Trophoblast cell (in vitro differentiated cells and primary cell): Measurements from ENCODE around the gene TMEM242.

ENCODE experiments used
- DNase-seq, 2 donors: peaks; one replicate each; pipeline ENCODE4 v3.0.0-alpha.2; 2016
- H2AFZ ChIP-seq: 2 replicates; pipeline ENCODE4 v1.6.1; 2013; ENCODE audit warnings: low read length, moderate library complexity, mild to moderate bottlenecking; ENCODE audit not compliant: insufficient read depth, poor library complexity
- H2AK5ac ChIP-seq: 2 replicates; pipeline ENCODE4 v1.6.1; 2013; ENCODE audit warnings: mild to moderate bottlenecking, low read length
- H2BK120ac ChIP-seq: 2 replicates; pipeline ENCODE4 v1.6.1; 2013; ENCODE audit warnings: low read length, mild to moderate bottlenecking, moderate library complexity; ENCODE audit not compliant: insufficient read depth, poor library complexity
- H2BK12ac ChIP-seq: 2 replicates; pipeline ENCODE4 v1.6.1; 2013; ENCODE audit warnings: mild to moderate bottlenecking, low read length, moderate library complexity
- H2BK5ac ChIP-seq: 2 replicates; pipeline ENCODE4 v1.6.1; 2013; ENCODE audit warnings: low read length, low read depth, moderate library complexity, mild to moderate bottlenecking; ENCODE audit not compliant: poor library complexity
- H3K14ac ChIP-seq: 2 replicates; pipeline ENCODE4 v1.6.1; 2013; ENCODE audit warnings: mild to moderate bottlenecking, low read length
- H3K18ac ChIP-seq: 2 replicates; pipeline ENCODE4 v1.6.1; 2013; ENCODE audit warnings: mild to moderate bottlenecking, low read length
- H3K23ac ChIP-seq: 2 replicates; pipeline ENCODE4 v1.6.1; 2013; ENCODE audit warnings: low read length
- H3K27ac ChIP-seq: 2 replicates; pipeline ENCODE4 v1.5.1; 2013; ENCODE audit warnings: low read depth, mild to moderate bottlenecking, inconsistent platforms, low read length, moderate library complexity
- H3K27me3 ChIP-seq: 2 replicates; pipeline ENCODE4 v1.6.1; 2013; ENCODE audit warnings: inconsistent platforms, mild to moderate bottlenecking, low read length, moderate library complexity; ENCODE audit not compliant: insufficient read depth
- H3K36me3 ChIP-seq, 2 experiments: 1 replicate in 1 of 2; 2 replicates in 1 of 2; pipeline ENCODE4 v1.6.1; 2013; ENCODE audit warnings: low read length in 2 of 2, mild to moderate bottlenecking in 2 of 2, moderate library complexity in 1 of 2; ENCODE audit not compliant: insufficient read depth in 2 of 2, control insufficient read depth in 1 of 2
- H3K4ac ChIP-seq: 2 replicates; pipeline ENCODE4 v1.6.1; 2013; ENCODE audit warnings: low read depth, mild to moderate bottlenecking, low read length, moderate library complexity
- H3K4me1 ChIP-seq, 2 experiments: 1 replicate in 1 of 2; 2 replicates in 1 of 2; pipeline ENCODE4 v1.6.1; 2013; ENCODE audit warnings: low read length in 2 of 2, mild to moderate bottlenecking in 2 of 2, moderate library complexity in 1 of 2; ENCODE audit not compliant: insufficient read depth in 2 of 2, control insufficient read depth in 1 of 2
- H3K4me2 ChIP-seq: 2 replicates; pipeline ENCODE4 v1.6.1; 2013; ENCODE audit warnings: inconsistent platforms, mild to moderate bottlenecking, low read length, moderate library complexity
- H3K4me3 ChIP-seq: 2 replicates; pipeline ENCODE4 v1.5.1; 2013; ENCODE audit warnings: mild to moderate bottlenecking, low read depth, low read length, inconsistent platforms
- H3K79me1 ChIP-seq: one replicate; pipeline ENCODE4 v1.6.1; 2013; ENCODE audit warnings: low read length
- H3K79me2 ChIP-seq: 2 replicates; pipeline ENCODE4 v1.6.1; 2013; ENCODE audit warnings: low read length, mild to moderate bottlenecking; ENCODE audit not compliant: control insufficient read depth, insufficient read depth, poor library complexity
- H3K9ac ChIP-seq: 2 replicates; pipeline ENCODE4 v1.6.1; 2013; ENCODE audit warnings: mild to moderate bottlenecking, low read length
- H3K9me3 ChIP-seq: 2 replicates; pipeline ENCODE4 v1.6.1; 2013; ENCODE audit warnings: low read depth, mild to moderate bottlenecking, control low read depth, inconsistent platforms, low read length; ENCODE audit not compliant: insufficient read depth
- H4K12ac ChIP-seq: 2 replicates; pipeline ENCODE4 v1.6.1; 2013; ENCODE audit warnings: low read depth, mild to moderate bottlenecking, low read length, moderate library complexity
- H4K8ac ChIP-seq: 2 replicates; pipeline ENCODE4 v1.6.1; 2013; ENCODE audit warnings: low read depth, mild to moderate bottlenecking, low read length, moderate library complexity
- H4K91ac ChIP-seq: one replicate; pipeline ENCODE4 v1.6.1; 2013; ENCODE audit warnings: low read depth, mild to moderate bottlenecking, low read length, moderate library complexity
- WGBS: extraction: QIAGEN DNeasy Blood & Tissue Kit; methylation state at CpG from one replicate; pipeline ENCODE4 v1.1.7; 2013; ENCODE audit warnings: missing lambda C conversion rate; ENCODE audit not compliant: insufficient read length, insufficient coverage; ENCODE audit errors: extremely low coverage; 5-methylcytosine and 5-hydroxymethylcytosine counted together

The TMEM242 gene

GRCh38 chr6:157290797-157291196, 32.5 kb downstream of the TMEM242 start:
- no peak overlapping the region for H2BK5ac ChIP-seq
- no peaks in the 10 kb centered on the region for H3K9me3 ChIP-seq
- H3K79me1 ChIP-seq = no peaks in the 10 kb centered on the region
- H4K8ac ChIP-seq = no peak overlapping the region
- no peak overlapping the region for H3K4me3 ChIP-seq
- no peak overlapping the region for H3K23ac ChIP-seq
- no peak overlapping the region for H3K14ac ChIP-seq
- no peak overlapping the region for H3K4me2 ChIP-seq
- no peak overlapping the region for H4K12ac ChIP-seq
- no peak overlapping the region for H2AK5ac ChIP-seq
- no peak for DNase-seq
- H3K36me3 ChIP-seq = peaks cover 2 to 3% of the 10 kb centered on the region in 2 experiments
- H3K4me1 ChIP-seq = no peaks in the 10 kb centered on the region
- peak overlapping the region; percentile 27 for H3K18ac ChIP-seq
- H2BK12ac ChIP-seq = no peak overlapping the region
- H4K91ac ChIP-seq = no peak overlapping the region
- H3K27me3 ChIP-seq = no peaks in the 10 kb centered on the region
- WGBS = no CpG with 5 or more reads among the region's 4 CpGs
- no peak overlapping the region for H3K4ac ChIP-seq
- H3K27ac ChIP-seq = no peak overlapping the region
- no peak overlapping the region for H2BK120ac ChIP-seq
- no peaks in the 10 kb centered on the region for H3K79me2 ChIP-seq
- no peak overlapping the region for H3K9ac ChIP-seq
- H2AFZ ChIP-seq = no peak overlapping the region

- Histone ChIP-seq H3K14ac (no peak overlapping the region), H4K91ac (no peak overlapping the region), H2BK5ac (no peak overlapping the region), H3K27ac (no peak overlapping the region), H4K12ac (no peak overlapping the region), H2AFZ (no peak overlapping the region), H3K36me3 (peaks cover 2 to 3% of the 10 kb centered on the region in 2 experiments), H2BK12ac (no peak overlapping the region), H3K9ac (no peak overlapping the region), H2AK5ac (no peak overlapping the region), H3K27me3 (no peaks in the 10 kb centered on the region), H3K4ac (no peak overlapping the region), H3K18ac (no peak overlapping the region), H3K23ac (no peak overlapping the region), H4K8ac (no peak overlapping the region), H3K9me3 (no peaks in the 10 kb centered on the region), H3K4me3 (peak overlapping the region; percentile 43), H3K4me1 (no peaks in the 10 kb centered on the region), H3K79me2 (no peaks in the 10 kb centered on the region), H3K79me1 (no peaks in the 10 kb centered on the region), H2BK120ac (no peak overlapping the region), H3K4me2 (no peak overlapping the region)
- no CpG with 5 or more reads among the region's 11 CpGs for WGBS
- DNase-seq = no peak
Observed at GRCh38 chr6:157289764-157290163, 33.6 kb downstream of the TMEM242 start.

- H3K9me3 ChIP-seq = no peaks in the 10 kb centered on the region
- no CpG with 5 or more reads among the region's 9 CpGs for WGBS
Observed at GRCh38 chr6:157288575-157288974, 34.7 kb downstream of the TMEM242 start.

GRCh38 chr6:157287923-157288322, 35.4 kb downstream of the TMEM242 start:
- no peaks in the 10 kb centered on the region for H3K27me3 ChIP-seq
- no peak overlapping the region for H3K9ac ChIP-seq
- H2AK5ac ChIP-seq = no peak overlapping the region
- no peak overlapping the region for H2AFZ ChIP-seq
- H2BK12ac ChIP-seq = no peak overlapping the region
- H3K79me1 ChIP-seq = no peaks in the 10 kb centered on the region
- H3K4me1 ChIP-seq = no peaks in the 10 kb centered on the region
- H3K4me3 ChIP-seq = no peak overlapping the region
- H4K12ac ChIP-seq = no peak overlapping the region
- H3K14ac ChIP-seq = no peak overlapping the region
- H3K23ac ChIP-seq = no peak overlapping the region
- no peak overlapping the region for H3K4ac ChIP-seq
- no peaks in the 10 kb centered on the region for H3K79me2 ChIP-seq
- H2BK120ac ChIP-seq = no peak overlapping the region
- H3K18ac ChIP-seq = no peak overlapping the region
- H4K91ac ChIP-seq = no peak overlapping the region
- H3K36me3 ChIP-seq = peaks cover 2 to 3% of the 10 kb centered on the region in 2 experiments
- peak in 1 of 2 donors; percentile 41 for DNase-seq
- H3K4me2 ChIP-seq = no peak overlapping the region
- no peak overlapping the region for H4K8ac ChIP-seq
- WGBS = no CpG with 5 or more reads among the region's 7 CpGs
- H3K27ac ChIP-seq = no peak overlapping the region
- H2BK5ac ChIP-seq = no peak overlapping the region
- H3K9me3 ChIP-seq = no peaks in the 10 kb centered on the region

More at GRCh38 chr6:157288575-157288974, 34.7 kb downstream of the TMEM242 start:
- H2BK12ac ChIP-seq = no peak overlapping the region
- H3K18ac ChIP-seq = no peak overlapping the region
- H3K4ac ChIP-seq = no peak overlapping the region
- H3K4me1 ChIP-seq = no peaks in the 10 kb centered on the region
- H3K79me1 ChIP-seq = no peaks in the 10 kb centered on the region
- no peak overlapping the region for H4K8ac ChIP-seq
- no peak overlapping the region for H3K23ac ChIP-seq
- H4K91ac ChIP-seq = no peak overlapping the region
- H3K36me3 ChIP-seq = peaks cover 2 to 3% of the 10 kb centered on the region in 2 experiments
- no peak overlapping the region for H3K14ac ChIP-seq
- no peaks in the 10 kb centered on the region for H3K27me3 ChIP-seq
- H3K4me3 ChIP-seq = no peak overlapping the region
- no peak overlapping the region for H2AK5ac ChIP-seq
- no peak overlapping the region for H4K12ac ChIP-seq
- no peaks in the 10 kb centered on the region for H3K79me2 ChIP-seq
- H3K4me2 ChIP-seq = no peak overlapping the region
- H3K27ac ChIP-seq = no peak overlapping the region
- H2BK5ac ChIP-seq = no peak overlapping the region
- no peak overlapping the region for H2BK120ac ChIP-seq
- no peak for DNase-seq
- H3K9ac ChIP-seq = no peak overlapping the region
- H2AFZ ChIP-seq = no peak overlapping the region
